ENCODE data around the gene KRTAP4-1. TPM values are rescaled to one million over a fixed set of nuclear protein-coding genes. Genes with fewer than 3 reads are reported as not detected.

KRTAP4-1 gene
- total and polyA plus RNA-seq, 2 of the 13 experiments (the other 11 are each of a cell fraction or from before 2014, with no cell fraction given), result not detected

- 4% methylated on average over 1 of the region's 1 CpG for WGBS (ENCODE audit: low lambda C conversion rate)
- in situ Hi-C loops (cut with HindIII; ENCODE audit: extremely low pct_ligation_motif_present, low pct_unique_long_range_greater_than_20kb), result no loop called here
- Histone ChIP-seq H3K27ac (ENCODE audit: extremely low read length, insufficient read depth, low read length) (no peak overlapping the region), H3K4me3 (replicated peaks in 1 of 3; ENCODE audit: insufficient read depth in 1 of 3, low read depth in 2 of 3, low read length in 3 of 3) (no peak overlapping the region), H3K79me2 (ENCODE audit: insufficient read depth, low read length) (no peaks in the 10 kb centered on the region), H3K36me3 (replicated peaks in 1 of 2; ENCODE audit: control insufficient read depth in 1 of 2, insufficient read depth in 2 of 2, low read length in 2 of 2) (no peaks in the 10 kb centered on the region), H3K4me1 (ENCODE audit: insufficient read depth, low read length) (no peaks in the 10 kb centered on the region), H4K20me1 (ENCODE audit: insufficient read depth, low read length) (no peaks in the 10 kb centered on the region), H3K9ac (ENCODE audit: insufficient read depth, low read depth, low read length) (no peak overlapping the region), H3K27me3 (ENCODE audit: control insufficient read depth in 1 of 2, insufficient read depth in 2 of 2, low read length in 2 of 2) (no peaks in the 10 kb centered on the region), H3K4me2 (ENCODE audit: low read depth, low read length) (no peak overlapping the region), H3K9me3 (ENCODE audit: low read length) (no peaks in the 10 kb centered on the region), H2AFZ (ENCODE audit: low read length) (no peak overlapping the region)
- ATAC-seq (no peak), DNase-seq (ENCODE audit: low spot score) (no peak), FAIRE-seq (no peak)
- ChIA-PET POLR2A (no interaction called here), CTCF (ENCODE audit: low intra/inter-chr PET ratio, low total read pairs) (no interaction called here)
- intact Hi-C loops (cut with micrococcal nuclease; ENCODE audit: unreplicated experiment), result no loop called here
- BruUV-seq (replicated peaks), result no TSS peak
- TF ChIP-seq ZNF589 (CRISPR knock-in tag; conservative IDR thresholded peaks at IDR 0.05), result no peak
- no peak for TF ChIP-seq GABPA (IDR thresholded peaks at IDR 0.05; ENCODE audit: low read depth, low read length)
- no peak for TF ChIP-seq GABPA (CRISPR knock-in tag; IDR thresholded peaks at IDR 0.05; ENCODE audit: low read depth)
- TF ChIP-seq CCDC6 (CRISPR knock-in tag; IDR thresholded peaks at IDR 0.05), result no peak
- no peak for TF ChIP-seq ZNF790 (CRISPR knock-in tag; IDR thresholded peaks at IDR 0.05; ENCODE audit: borderline replicate concordance)
- TF ChIP-seq NAIF1 (CRISPR knock-in tag; IDR thresholded peaks at IDR 0.05; ENCODE audit: borderline replicate concordance), result no peak
- TF ChIP-seq FOXJ3 (CRISPR knock-in tag; IDR thresholded peaks at IDR 0.05; ENCODE audit: borderline replicate concordance), result no peak
- no peak for TF ChIP-seq DNMT1 (CRISPR knock-in tag; IDR thresholded peaks at IDR 0.05)
- TF ChIP-seq ZMYM2 (CRISPR knock-in tag; IDR thresholded peaks at IDR 0.05), result no peak
- TF ChIP-seq ZNF33B (CRISPR knock-in tag; IDR thresholded peaks at IDR 0.05), result no peak
- no peak for TF ChIP-seq ZNF574 (CRISPR knock-in tag; IDR thresholded peaks at IDR 0.05)
- no peak for TF ChIP-seq IRF2 (CRISPR knock-in tag; IDR thresholded peaks at IDR 0.05)
- TF ChIP-seq ZNF446 (CRISPR knock-in tag; IDR thresholded peaks at IDR 0.05), result no peak
- no peak for TF ChIP-seq MXD1 (CRISPR knock-in tag; IDR thresholded peaks at IDR 0.05)
- no peak for TF ChIP-seq SOX6 (IDR thresholded peaks at IDR 0.05)
- no peak for TF ChIP-seq SOX6 (CRISPR knock-in tag; IDR thresholded peaks at IDR 0.05)
- no peak for TF ChIP-seq ZHX1 (CRISPR knock-in tag; IDR thresholded peaks at IDR 0.05; ENCODE audit: low read depth)
- TF ChIP-seq ZNF788 (CRISPR knock-in tag; IDR thresholded peaks at IDR 0.05; ENCODE audit: borderline replicate concordance), result no peak
- no peak for TF ChIP-seq CAMTA2 (CRISPR knock-in tag; IDR thresholded peaks at IDR 0.05; ENCODE audit: borderline replicate concordance)
Measured at GRCh38 chr17:41196068-41196467, 11.4 kb upstream of the KRTAP4-1 start.

Data from HepG2 (cell line).